ENCODE measurements around the gene LGR6.

- TF ChIP-seq, protein P1, sequence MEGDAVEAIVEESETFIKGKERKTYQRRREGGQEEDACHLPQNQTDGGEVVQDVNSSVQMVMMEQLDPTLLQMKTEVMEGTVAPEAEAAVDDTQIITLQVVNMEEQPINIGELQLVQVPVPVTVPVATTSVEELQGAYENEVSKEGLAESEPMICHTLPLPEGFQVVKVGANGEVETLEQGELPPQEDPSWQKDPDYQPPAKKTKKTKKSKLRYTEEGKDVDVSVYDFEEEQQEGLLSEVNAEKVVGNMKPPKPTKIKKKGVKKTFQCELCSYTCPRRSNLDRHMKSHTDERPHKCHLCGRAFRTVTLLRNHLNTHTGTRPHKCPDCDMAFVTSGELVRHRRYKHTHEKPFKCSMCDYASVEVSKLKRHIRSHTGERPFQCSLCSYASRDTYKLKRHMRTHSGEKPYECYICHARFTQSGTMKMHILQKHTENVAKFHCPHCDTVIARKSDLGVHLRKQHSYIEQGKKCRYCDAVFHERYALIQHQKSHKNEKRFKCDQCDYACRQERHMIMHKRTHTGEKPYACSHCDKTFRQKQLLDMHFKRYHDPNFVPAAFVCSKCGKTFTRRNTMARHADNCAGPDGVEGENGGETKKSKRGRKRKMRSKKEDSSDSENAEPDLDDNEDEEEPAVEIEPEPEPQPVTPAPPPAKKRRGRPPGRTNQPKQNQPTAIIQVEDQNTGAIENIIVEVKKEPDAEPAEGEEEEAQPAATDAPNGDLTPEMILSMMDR (IDR thresholded peaks at IDR 0.05): no peak
- TF ChIP-seq EZH2 (IDR thresholded peaks at IDR 0.05; ENCODE audit: borderline replicate concordance, insufficient read depth, low read depth, low read length, poor library complexity, severe bottlenecking): no peak
These were observed 44.0 kb upstream of the LGR6 start for GRCh38 chr1:202149566-202149965.
